CD4-positive, alpha-beta T cell treated with Interleukin-10 for 1 hour (primary cell): ENCODE results near the gene KCNH6.

Experiments
- DNase-seq: peaks from one replicate; pipeline ENCODE4 v3.0.0-alpha.2; 2020

The KCNH6 gene

DNA sequence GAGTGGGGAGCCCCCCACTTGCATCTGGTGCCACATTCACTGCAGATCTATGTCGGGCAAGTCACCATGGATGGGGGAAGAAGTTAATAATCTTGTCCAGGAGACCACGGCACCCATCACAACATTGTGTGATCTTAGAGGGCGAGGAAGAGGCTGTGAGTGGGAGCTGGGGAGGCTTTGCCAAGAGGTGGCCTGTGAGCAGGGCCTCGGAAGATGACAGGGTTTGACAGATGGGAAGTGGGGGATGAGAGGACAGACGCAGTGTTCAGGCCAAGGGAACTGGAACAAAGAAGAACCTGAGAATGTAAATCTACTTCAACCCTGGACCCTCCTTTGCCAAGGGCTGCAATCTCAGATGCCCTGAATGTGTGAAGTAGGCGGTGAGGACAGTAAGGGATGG, 33.9 kb upstream of the KCNH6 start:
- DNase-seq = no peak

- no peak for DNase-seq
These were observed 32.8 kb upstream of the KCNH6 start for GRCh38 chr17:63490329-63490728.

DNA sequence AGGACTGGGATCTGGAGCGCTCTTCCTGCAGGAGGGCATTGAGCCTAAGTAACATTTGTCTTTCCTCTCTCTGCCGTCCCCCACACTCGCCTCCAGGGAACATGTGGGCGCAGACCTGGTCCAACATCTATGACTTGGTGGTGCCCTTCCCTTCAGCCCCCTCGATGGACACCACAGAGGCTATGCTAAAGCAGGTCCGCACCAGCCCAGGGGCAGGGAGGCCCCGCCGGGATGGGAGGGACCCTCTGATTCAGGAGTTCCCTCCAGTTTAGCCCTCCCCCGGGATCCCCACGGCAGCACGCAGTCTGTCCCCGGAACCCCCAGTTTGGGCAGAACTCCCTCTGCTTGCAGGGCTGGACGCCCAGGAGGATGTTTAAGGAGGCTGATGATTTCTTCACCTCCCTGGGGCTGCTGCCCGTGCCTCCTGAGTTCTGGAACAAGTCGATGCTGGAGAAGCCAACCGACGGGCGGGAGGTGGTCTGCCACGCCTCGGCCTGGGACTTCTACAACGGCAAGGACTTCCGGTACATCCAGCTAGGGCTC, 32.2 kb upstream of the KCNH6 start:
- no peak for DNase-seq

GRCh38 chr17:63491413-63491812, 31.7 kb upstream of the KCNH6 start:
- no peak for DNase-seq

GRCh38 chr17:63491977-63492618, 31.1 kb upstream of the KCNH6 start:
- DNase-seq = no peak

GRCh38 chr17:63492940-63493339, 30.2 kb upstream of the KCNH6 start:
- DNase-seq = no peak

- DNase-seq = no peak
These were observed 29.7 kb upstream of the KCNH6 start for GRCh38 chr17:63493411-63493810.

GRCh38 chr17:63494300-63494928, 28.7 kb upstream of the KCNH6 start:
- DNase-seq = no peak

- DNase-seq = no peak
These were observed 27.7 kb upstream of the KCNH6 start for GRCh38 chr17:63495491-63495890.

- no peak for DNase-seq
These were observed 27.0 kb upstream of the KCNH6 start for GRCh38 chr17:63496177-63496576.

DNA sequence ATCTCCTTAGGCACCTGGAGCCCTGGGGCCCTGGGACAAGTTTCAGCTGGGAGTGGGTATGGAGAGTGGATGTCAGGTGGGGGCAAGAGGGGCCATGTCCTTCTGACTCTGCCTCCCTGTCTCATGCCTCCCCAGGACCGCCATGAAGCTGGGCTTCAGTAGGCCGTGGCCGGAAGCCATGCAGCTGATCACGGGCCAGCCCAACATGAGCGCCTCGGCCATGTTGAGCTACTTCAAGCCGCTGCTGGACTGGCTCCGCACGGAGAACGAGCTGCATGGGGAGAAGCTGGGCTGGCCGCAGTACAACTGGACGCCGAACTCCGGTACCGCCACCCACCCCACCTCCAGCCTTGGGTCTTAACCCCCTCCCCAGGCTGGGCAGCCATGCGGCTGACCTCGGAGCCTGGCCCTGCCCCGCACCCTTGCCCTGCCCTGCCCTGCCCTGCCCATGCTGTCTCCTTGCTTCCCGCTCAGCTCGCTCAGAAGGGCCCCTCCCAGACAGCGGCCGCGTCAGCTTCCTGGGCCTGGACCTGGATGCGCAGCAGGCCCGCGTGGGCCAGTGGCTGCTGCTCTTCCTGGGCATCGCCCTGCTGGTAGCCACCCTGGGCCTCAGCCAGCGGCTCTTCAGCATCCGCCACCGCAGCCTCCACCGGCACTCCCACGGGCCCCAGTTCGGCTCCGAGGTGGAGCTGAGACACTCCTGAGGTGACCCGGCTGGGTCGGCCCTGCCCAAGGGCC, 26.3 kb upstream of the KCNH6 start:
- no peak for DNase-seq

DNA sequence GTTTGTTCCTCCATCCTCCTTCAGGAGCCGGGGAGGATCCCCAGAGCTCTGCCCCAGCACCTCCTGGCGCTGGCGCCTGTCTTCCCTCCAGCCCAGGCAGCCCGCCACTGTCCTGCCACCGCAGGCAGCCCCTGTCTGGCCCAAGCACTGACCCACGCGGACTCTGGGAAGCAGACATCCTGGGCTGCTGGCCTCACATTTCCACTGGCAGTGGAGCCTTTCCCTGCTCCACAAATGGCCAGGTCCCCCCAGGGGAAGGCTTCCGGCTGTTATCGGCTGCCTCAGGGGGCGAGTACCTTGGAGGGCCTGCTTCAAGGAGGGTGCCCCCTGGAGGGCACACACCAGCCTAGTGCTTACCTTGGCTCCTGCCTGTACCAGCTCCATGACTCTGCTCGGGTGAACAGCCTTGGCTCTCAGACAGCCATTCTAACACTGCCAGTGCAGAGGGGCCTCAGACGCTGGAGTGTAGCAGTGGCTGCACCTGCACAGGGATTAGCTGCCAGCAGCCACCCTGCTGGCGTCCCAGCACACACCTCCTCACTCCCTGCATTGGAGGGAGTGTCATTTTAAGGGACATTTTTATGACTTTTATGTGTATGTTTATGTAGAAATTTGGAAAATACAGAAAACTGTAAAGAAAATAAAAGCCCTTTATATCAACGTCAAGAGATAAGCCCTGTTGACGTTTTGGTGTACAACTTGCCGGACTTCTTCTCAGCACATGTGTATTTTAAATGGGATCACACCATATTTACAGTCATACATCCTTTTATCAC, 25.3 kb upstream of the KCNH6 start:
- DNase-seq = no peak

DNA sequence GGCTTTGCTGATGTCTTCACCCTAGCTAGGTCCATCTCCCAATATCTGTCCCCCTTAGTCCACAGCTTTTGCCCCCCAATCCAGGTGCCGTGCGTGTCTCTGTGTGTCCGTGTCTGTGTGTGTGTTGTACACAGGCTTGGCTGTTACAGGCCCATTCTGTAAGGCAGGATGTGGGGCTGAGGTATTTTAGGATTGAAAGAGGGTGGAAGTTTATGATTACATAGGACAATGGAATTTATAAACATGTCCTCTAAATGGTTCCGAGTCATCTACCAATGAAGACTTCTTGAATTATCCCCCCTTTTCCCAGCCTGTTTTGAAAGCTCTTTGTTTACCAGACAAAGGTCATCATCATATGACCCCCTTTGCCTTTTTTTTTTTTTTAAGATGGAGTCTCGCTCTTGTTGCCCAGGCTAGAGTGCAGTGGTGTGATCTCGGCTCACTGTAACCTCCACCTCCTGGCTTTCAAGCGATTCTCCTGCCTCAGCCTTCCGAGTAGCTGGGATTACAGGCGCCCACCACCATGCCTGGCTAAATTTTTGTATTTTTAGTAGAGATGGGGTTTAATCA, 24.4 kb upstream of the KCNH6 start:
- DNase-seq = no peak

DNA sequence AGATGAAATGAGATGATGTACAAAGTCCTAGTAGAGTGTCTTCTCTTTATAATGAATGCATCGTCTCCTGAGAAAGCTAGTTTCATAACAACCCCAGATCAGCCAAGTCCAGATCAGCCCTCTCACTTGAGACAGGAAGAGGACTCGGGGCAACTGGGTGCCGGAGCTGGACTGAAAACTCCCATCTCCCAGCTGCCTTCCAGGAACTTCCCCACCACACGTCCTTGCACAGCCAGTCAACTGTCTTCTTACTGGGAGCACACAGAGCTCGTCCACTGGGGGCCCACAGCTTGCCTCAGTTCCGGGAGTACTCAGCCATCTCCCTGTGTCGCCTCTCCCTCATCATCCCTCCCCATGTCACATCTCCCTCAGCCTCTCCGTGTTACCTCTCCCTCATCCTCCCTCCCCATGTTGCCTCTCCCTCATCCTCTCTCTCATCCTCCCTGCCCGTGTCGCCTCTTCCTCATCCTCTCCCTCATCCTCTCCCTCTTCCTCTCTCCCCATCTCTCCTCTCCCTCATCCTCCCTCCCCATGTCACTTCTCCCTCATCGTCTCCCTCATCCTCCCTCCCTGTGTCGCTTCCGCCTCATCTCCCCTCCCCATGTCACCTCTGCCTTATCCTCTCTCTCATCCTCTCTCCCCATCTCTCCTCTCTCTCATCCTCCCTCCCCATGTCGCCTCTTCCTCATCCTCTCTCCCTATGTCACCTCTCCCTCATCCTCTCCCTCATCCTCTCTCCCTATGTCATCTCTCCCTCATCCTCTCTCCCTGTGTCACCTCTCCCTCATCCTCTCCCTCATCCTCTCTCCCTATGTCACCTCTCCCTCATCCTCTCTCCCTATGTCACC, 22.4 kb upstream of the KCNH6 start:
- no peak for DNase-seq

GRCh38 chr17:63503341-63503705, 19.8 kb upstream of the KCNH6 start:
- DNase-seq = no peak

DNA sequence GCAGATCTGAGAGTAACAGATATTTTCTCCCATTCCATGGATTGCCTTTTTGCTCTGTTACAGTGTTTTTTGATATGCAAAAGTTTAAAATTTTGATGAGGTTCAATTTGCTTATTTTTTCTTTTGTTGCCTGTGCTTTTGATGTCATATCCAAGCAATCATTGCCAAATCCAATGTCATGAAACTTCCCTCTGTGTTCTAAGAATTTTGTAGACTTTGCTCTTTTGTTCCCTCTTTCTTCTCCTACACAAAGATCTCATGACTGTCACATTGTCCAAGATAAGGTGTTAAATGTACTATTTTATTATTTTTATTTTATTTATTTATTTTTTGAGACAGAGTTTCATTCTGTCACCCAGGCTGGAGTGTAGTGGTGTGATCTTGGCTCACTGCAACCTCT, 18.9 kb upstream of the KCNH6 start:
- no peak for DNase-seq

DNA sequence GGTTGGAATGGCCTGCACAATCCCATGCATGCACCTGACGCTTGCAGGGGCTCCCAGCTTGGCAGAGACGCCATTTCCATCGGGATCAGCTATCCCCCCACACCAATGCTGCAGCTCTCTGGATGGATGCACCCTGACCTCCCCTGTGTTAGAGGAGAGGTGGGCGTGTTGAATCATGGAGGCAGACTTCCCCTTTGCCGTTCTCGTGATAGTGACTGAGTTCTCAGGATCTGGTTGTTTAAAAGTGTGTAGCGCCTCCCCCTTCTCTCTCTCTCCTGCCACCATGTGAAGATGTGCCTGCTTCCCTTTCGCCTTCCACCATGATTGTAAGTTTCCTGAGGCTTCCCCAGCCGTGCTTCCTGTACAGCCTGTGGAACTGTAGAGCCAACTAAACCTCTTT, 17.8 kb upstream of the KCNH6 start:
- no peak for DNase-seq

GRCh38 chr17:63506627-63507026, 16.5 kb upstream of the KCNH6 start:
- no peak for DNase-seq

- no peak for DNase-seq
These were observed 11.8 kb upstream of the KCNH6 start for GRCh38 chr17:63511331-63511730.

GRCh38 chr17:63512388-63512787, 10.8 kb upstream of the KCNH6 start:
- no peak for DNase-seq

DNA sequence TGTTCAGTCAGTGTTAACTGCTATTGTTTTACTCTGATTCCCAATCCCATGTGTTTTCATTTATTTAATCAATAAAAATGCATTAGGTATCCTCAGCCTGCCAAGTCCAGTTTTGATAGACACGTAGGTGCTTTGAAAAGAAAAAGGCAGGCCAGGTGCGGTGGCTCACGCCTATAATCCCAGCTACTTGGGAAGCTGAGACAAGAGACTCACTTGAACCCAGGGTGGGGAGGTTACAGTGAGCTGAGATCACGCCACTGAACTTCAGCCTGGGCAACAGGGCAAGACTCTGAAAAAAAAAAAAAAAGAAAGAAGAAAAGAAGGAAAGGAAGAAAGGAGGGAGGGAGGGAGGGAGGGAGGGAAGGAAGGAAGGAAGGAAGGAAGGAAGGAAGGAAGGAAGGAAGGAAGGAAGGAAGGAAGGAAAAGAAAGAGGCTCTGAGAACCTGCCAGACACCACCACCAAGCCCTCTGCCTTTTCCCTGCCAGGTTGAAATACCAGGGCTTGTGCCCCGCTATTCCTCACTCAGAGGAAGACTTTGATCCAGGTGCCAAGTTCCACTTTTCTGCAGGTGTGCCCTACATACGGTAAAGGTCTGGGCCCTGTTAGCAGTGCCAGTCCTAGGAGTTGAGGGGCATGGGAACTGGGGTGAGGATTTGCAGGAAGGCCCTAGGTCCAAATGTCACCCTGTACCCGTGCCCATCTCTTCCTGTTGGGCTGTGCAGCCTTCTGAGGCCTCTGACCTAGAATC, 10.1 kb upstream of the KCNH6 start:
- no peak for DNase-seq
